Keratinocyte (primary cell): Measurements from ENCODE around the gene STARD5.

Experiments used
- CTCF ChIP-seq, 3 experiments: IDR thresholded peaks in 1 of 3; conservative IDR thresholded peaks in 1 of 3; optimal IDR thresholded peaks in 1 of 3; 2 replicates in 2 of 3; 3 replicates in 1 of 3; pipeline versions ENCODE3 to v1.5.1; 2011; ENCODE audit warnings: low read length in 3 of 3, mild to moderate bottlenecking in 3 of 3, moderate library complexity in 2 of 3, control low read depth in 1 of 3, inconsistent platforms in 1 of 3; ENCODE audit not compliant: insufficient read depth in 2 of 3; ENCODE audit errors: extremely low read depth in 1 of 3
- EZH2 ChIP-seq: IDR thresholded peaks from one replicate; pipeline ENCODE4 v1.6.1; 2012; ENCODE audit warnings: inconsistent platforms, mild to moderate bottlenecking, low read length, moderate library complexity

DNA sequence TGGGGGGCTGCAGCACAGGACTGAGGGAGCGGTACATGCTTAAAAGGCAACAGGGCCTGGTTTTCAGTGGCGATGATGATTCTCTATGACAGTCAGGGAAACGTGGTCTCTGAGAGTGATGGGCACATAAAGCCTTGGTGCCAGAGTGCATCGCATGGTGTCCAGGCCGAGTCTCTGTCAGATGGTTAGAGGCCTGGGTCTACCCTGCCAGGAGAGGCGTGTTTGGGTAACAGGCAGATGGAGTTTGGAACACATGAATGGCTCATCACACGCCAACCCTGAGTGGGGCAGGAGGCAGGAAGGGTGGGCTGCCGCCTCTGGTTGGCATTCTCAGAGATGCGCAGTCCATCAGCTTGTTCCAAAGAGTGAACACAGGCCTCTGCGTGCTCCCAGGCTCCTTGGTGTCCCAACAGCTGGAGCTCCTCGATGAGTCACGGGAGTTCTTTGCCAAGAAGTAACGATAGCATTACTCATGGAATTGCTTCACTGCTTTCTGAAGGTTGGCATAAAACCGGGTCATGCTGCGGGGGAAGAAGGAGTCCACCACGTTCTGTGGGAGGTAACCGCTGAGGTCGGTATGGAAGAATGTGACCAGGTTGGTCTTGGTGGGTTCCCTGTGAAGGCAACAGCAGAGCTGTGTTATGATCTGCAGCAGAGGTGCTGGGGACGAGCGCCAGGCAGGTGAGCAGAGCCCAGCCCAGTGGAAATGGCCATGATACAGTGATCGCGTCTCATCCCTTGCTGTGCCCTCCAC is 11.0 kb downstream of the STARD5 start:
- TF ChIP-seq CTCF (optimal IDR thresholded peaks at IDR 0.05 in 1 of 3, IDR thresholded peaks at IDR 0.05 in 1 of 3, conservative IDR thresholded peaks at IDR 0.05 in 1 of 3; ENCODE audit: extremely low read depth in 1 of 3, insufficient read depth in 2 of 3, low read length in 3 of 3) (no peak), EZH2 (no peak)
